Prostate gland (tissue), 2 donors: Measurements from ENCODE around the gene GFM2. TPM values are rescaled to one million over a fixed set of nuclear protein-coding genes. Genes with fewer than 3 reads are reported as not detected.
"Not testable (repeated sequence)": the region's sequence is repeated elsewhere in the genome, so short reads cannot be mapped to it uniquely, and the experiment has no call there.

ENCODE experiments used
- DNase-seq: peaks from one replicate; pipeline ENCODE4 v3.0.0-alpha.2; 2019; ENCODE audit warnings: low spot score
- H3K27ac ChIP-seq, 2 donors: fragments of 200-600 bp; sonication (generic); 2 replicates each; pipeline ENCODE4 v1.5.1; 2017 to 2019
- H3K27me3 ChIP-seq: fragments of 200-600 bp; sonication (generic); replicated peaks from 2 replicates; pipeline ENCODE4 v1.5.1; 2019; ENCODE audit not compliant: insufficient read depth
- H3K36me3 ChIP-seq, 2 donors: fragments of 200-600 bp; sonication (generic); 1 replicate in 1 of 2; 2 replicates in 1 of 2; pipeline versions ENCODE4 v1.5.1 to v1.8.1; 2017 to 2019
- H3K4me1 ChIP-seq: fragments of 200-600 bp; sonication (generic); replicated peaks from 2 replicates; pipeline ENCODE4 v1.5.1; 2019
- H3K4me3 ChIP-seq, 2 donors: fragments of 200-600 bp; sonication (generic); 2 replicates each; pipeline ENCODE4 v1.5.1; 2017 to 2019
- H3K9me3 ChIP-seq: fragments of 200-600 bp; sonication (generic); 2 replicates; pipeline ENCODE4 v1.5.1; 2017
- POLR2A ChIP-seq: fragments of 450-650 bp; IDR thresholded peaks from one replicate; pipeline ENCODE4 v1.6.1; 2016; ENCODE audit warnings: antibody characterized with exemption, mild to moderate bottlenecking
- POLR2AphosphoS5 ChIP-seq: sonication (generic); formaldehyde crosslinking; IDR thresholded peaks from one replicate; pipeline ENCODE4 v1.6.1; 2017; ENCODE audit warnings: antibody characterized with exemption
- WGBS: methylation state at CpG from one replicate; pipeline ENCODE4 v1.1.5; 2018; 5-methylcytosine and 5-hydroxymethylcytosine counted together
- intact Hi-C: fragments of 100-400 bp; cut with DNase I; formaldehyde crosslinking; loops from one replicate; pipeline ENCODE4 v1.14.2; 2022
- total RNA-seq, 2 donors: library from RNA; depleted of rRNA; stranded (reverse); fragments of >200 nt; gene quantifications; one replicate each; pipeline ENCODE4 v1.1.0, GENCODE V29; 2016
- TF ChIP-seq, protein P1 (sequence below), 4 experiments: fragments of 200-600 bp in 2 of 4; fragments of 450-650 bp in 2 of 4; sonication (generic) in 2 of 4; IDR thresholded peaks; 1 replicate in 3 of 4; 2 replicates in 1 of 4; pipeline ENCODE4 v1.5.1; 2016 to 2019; ENCODE audit warnings: antibody characterized with exemption in 4 of 4, mild to moderate bottlenecking in 2 of 4, moderate library complexity in 2 of 4

The GFM2 gene
- total RNA-seq, 2 donors from 2014 or later: 21.9 to 34.7 TPM

DNA sequence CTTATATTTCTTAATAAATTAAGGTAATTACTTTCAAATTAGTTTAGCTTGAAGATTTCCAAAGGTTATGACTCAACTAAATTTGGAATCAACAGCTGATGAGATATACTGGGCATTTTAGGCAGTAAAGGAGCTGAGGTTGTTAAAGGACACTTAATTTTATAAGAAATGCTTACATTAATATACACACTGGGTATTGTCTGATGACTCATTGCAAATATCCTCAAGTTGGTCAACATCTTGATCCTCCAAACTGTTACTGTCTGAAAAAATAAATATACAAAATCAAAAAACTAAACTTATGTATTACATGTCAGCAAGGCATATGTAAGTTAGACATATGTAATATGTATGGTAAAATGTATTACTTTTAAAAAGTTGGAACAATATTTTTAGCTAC is 3.4 kb downstream of the GFM2 start:
- no peaks in the 10 kb centered on the region for H3K27me3 ChIP-seq
- TF ChIP-seq, protein P1, sequence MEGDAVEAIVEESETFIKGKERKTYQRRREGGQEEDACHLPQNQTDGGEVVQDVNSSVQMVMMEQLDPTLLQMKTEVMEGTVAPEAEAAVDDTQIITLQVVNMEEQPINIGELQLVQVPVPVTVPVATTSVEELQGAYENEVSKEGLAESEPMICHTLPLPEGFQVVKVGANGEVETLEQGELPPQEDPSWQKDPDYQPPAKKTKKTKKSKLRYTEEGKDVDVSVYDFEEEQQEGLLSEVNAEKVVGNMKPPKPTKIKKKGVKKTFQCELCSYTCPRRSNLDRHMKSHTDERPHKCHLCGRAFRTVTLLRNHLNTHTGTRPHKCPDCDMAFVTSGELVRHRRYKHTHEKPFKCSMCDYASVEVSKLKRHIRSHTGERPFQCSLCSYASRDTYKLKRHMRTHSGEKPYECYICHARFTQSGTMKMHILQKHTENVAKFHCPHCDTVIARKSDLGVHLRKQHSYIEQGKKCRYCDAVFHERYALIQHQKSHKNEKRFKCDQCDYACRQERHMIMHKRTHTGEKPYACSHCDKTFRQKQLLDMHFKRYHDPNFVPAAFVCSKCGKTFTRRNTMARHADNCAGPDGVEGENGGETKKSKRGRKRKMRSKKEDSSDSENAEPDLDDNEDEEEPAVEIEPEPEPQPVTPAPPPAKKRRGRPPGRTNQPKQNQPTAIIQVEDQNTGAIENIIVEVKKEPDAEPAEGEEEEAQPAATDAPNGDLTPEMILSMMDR (IDR thresholded peaks at IDR 0.05): no peak
- TF ChIP-seq POLR2A: no peak
- TF ChIP-seq POLR2AphosphoS5: no peak
- no peak overlapping the region for H3K4me3 ChIP-seq
- intact Hi-C loops: no loop called here
- no peaks in the 10 kb centered on the region for H3K36me3 ChIP-seq
- peaks cover 5% of the 10 kb centered on the region for H3K4me1 ChIP-seq
- no peak for DNase-seq
- H3K9me3 ChIP-seq: no peaks in the 10 kb centered on the region
- H3K27ac ChIP-seq: no peak overlapping the region

DNA sequence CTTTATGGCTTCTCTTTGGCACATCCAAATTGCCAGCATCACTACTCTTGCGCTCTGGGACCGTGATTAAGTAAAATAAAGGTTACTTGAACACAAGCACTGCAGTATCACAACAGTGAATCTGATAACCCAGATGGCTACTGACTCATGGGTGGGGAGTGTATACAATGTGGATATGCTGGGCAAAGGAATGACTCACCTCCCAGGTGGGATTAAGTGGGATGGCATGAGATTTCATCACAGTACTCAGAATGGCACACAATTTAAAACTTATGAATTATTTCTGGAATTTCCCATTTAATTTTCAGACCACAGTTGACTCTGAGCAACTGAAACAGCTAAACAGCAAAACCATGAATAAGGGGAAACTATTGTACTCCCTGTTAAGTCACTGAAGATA is 4.3 kb downstream of the GFM2 start:
- WGBS: 98% methylated on average over 2 of the region's 2 CpGs
- Histone ChIP-seq H3K9me3 (no peaks in the 10 kb centered on the region), H3K36me3 (no peaks in the 10 kb centered on the region), H3K27me3 (no peaks in the 10 kb centered on the region), H3K27ac (no peak overlapping the region), H3K4me1 (no peaks in the 10 kb centered on the region), H3K4me3 (no peak overlapping the region)
- DNase-seq: no peak
- intact Hi-C loops: no loop called here
- TF ChIP-seq POLR2AphosphoS5 (no peak), POLR2A (no peak)
- TF ChIP-seq, protein P1 (IDR thresholded peaks at IDR 0.05): no peak

DNA sequence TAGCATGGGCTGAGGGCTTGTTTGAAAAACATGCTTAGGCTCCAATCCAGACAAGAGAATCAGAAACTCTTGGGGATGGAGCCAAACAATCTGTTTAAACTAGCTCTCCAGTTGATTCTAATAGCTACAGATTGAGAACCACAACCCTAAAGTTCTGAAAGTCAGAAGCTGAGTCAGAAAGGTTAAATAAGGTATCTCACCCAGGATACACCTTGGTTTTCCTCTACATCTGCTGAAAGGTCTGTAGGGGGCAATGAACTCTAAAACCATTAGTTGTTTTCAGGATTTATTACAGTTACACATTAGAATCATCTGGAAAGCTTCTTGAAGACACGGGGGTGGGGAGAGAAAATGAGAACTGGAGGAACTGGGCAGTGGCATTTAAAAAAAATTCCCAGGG is 5.7 kb downstream of the GFM2 start:
- intact Hi-C loops: no loop called here
- TF ChIP-seq POLR2A (no peak), POLR2AphosphoS5 (no peak)
- TF ChIP-seq, protein P1 (IDR thresholded peaks at IDR 0.05): no peak
- Histone ChIP-seq H3K27ac (no peak overlapping the region), H3K4me1 (no peaks in the 10 kb centered on the region), H3K9me3 (no peaks in the 10 kb centered on the region), H3K36me3 (no peaks in the 10 kb centered on the region), H3K4me3 (no peak overlapping the region), H3K27me3 (no peaks in the 10 kb centered on the region)
- DNase-seq: no peak
- WGBS: 74% methylated on average over 1 of the region's 1 CpG

DNA sequence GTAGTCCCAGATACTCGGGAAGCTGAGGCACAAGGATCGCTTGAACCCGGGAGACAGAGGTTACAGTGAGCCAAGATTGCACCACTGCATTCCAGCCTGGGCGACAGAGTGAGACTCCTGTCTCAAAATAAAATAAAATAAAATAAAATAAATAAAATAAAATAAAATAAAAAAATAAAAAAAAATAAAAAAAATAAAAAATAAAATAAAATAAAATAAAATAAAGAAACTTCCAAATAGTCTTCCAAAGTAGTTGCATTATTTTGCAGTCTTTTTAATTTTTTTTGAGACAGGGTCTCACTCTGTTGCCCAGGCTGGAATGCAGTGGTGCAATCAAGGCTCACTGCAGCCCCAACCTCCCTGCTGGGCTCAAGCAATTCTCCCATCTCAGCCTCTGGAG is 18.2 kb downstream of the GFM2 start:
- H3K27me3 ChIP-seq, H3K9me3 ChIP-seq, H3K36me3 ChIP-seq, H3K4me3 ChIP-seq, intact Hi-C loops, H3K27ac ChIP-seq, H3K4me1 ChIP-seq, DNase-seq: not testable (repeated sequence)
- 97% methylated on average over 4 of the region's 4 CpGs for WGBS

DNA sequence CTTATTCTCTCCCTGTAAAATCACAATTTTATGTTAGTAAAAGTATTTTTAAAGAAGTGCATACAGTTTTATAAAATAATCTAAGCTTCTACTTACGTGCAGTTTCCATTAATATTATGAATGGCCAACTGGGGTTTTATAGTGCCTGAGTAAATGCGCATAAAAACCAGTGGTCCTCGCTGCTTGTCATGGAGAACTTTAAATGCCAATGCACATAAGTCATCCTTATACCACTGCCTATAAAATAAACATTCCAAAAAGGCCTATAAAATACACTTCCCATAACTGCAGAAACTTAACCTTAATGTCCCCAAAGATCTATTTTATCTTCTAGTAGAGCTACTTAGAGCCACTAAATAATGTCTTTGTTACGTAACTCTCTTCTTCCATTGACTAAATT is 28.5 kb downstream of the GFM2 start:
- DNase-seq: no peak
- WGBS: 69% methylated on average over 4 of the region's 4 CpGs
- Histone ChIP-seq H3K36me3 (no peaks in the 10 kb centered on the region), H3K27ac (no peak overlapping the region), H3K4me3 (no peak overlapping the region), H3K9me3 (no peaks in the 10 kb centered on the region), H3K4me1 (no peaks in the 10 kb centered on the region), H3K27me3 (no peaks in the 10 kb centered on the region)
- intact Hi-C loops: no loop called here
- TF ChIP-seq POLR2A (no peak), POLR2AphosphoS5 (no peak)
- TF ChIP-seq, protein P1 (IDR thresholded peaks at IDR 0.05): no peak
